ENCODE data around the gene ACOT4.
"Not testable (repeated sequence)": the region's sequence is repeated elsewhere in the genome, so short reads cannot be mapped to it uniquely, and the experiment has no call there.

The ACOT4 gene

DNA sequence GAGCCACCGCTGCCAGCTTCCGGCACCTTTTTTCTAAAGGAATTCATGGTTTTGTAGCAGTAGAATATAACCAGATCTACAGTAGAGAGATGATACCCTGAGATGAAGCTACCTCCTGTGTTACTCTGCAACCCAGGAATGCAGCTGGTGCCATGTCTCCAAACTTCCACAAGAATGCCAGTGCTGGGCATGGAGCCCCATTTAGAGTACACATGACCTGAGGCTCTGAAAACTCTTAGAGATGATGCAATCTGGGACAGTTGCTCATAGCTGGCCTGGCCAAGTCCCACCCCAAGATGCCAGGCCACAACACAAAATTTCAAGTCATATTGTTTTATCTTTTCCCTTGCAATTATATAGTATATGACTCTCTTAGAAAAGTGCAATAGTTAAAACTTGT is 14.5 kb upstream of the ACOT4 start:
- DNase-seq (ENCODE audit: low read depth in 3 of 3) = not testable (repeated sequence)

DNA sequence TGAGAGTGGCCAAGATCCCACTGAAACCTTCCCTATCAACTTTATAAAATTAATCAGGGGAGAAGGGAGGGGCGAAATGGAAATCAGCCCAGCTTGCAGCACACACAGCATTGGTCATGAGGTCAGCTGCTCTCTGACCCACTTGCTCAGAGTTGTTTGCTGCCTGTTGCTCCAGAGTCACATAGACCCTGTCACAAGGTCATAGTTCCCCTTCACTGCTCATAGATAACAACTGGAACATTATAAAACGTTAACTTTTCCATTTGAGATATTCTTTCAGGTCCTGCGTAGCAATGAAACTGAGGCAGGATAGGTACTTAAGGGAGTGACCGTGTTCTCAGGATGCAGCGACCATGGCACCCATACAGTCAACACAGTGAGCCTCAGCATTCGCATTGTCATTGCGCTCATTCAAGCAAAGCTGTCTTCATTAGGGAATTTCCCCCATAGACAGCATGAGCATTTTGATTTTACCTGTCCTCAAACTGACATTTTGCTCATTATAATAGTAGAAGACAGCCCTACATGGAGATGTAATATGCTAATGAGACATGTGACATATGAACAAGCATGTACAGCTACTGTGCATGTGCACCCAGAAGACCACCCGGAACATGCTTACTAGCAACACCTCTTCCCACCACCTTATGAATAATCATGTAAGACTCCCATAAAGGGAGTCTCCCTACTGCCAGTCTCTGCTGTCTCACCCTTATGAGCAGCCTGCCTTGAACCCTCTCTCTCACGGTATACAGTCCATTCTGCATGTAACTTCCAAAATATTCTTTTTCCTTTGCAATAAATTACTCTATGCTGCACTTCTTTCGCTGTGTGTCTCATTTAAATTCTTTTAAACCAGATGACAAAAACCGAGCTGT is 9.3 kb upstream of the ACOT4 start:
- DNase-seq (ENCODE audit: low read depth in 3 of 3) = not testable (repeated sequence)

DNA sequence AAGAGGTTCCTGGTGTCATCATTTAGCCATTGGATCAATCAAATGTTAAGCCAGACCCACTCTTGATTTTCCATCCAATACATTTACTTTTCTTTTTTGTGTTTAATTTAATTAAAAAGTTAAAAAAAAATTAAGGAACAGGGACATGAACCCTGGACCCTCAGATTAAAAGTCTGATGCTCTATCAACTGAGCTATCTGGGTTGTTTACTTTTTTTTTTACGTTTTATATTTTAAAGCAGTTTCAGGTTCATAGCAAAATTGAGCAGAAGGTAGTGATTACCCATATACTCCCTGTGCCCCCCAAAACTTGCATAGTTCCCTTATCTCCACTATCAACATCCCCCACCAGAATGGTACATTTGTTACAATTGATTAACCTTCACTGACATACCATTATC is 3.0 kb upstream of the ACOT4 start:
- DNase-seq (ENCODE audit: low read depth in 3 of 3) = no peak

DNA sequence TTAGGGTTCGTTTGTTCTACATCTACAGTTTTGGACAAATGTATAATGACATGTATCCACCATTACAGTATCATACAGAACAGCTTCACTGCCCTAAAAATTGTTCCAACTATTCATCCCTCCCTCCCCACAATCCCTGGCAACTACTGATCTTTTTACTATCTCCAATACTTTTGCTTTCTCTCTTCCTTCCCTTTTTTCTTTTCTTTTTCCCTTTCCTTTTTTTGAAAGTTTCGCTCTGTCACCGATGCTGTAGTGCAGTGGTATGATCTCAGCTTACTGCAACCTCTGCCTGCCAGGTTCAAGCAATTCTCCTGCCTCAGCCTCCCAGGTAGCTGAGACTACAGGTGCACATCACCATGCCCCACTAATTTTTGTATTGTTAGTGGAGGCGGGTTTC is 2.6 kb upstream of the ACOT4 start:
- DNase-seq (ENCODE audit: low read depth in 3 of 3) = no peak

DNA sequence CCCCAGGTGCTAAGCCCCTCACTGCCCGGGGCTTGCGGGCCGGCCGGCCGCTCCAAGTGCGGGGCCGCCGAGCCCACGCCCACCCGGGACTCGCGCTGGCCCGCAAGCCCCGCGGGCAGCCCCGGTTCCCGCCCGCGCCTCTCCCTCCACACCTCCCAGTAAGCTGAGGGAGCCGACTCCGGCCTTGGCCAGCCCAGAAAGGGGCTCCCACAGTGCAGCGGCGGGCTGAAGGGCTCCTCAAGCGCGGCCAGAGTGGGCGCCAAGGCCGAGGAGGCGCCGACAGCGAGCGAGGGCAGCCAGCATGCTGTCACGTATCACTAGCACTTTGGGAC is 1.0 kb upstream of the ACOT4 start:
- not testable (repeated sequence) for DNase-seq (ENCODE audit: low read depth in 3 of 3)

DNA sequence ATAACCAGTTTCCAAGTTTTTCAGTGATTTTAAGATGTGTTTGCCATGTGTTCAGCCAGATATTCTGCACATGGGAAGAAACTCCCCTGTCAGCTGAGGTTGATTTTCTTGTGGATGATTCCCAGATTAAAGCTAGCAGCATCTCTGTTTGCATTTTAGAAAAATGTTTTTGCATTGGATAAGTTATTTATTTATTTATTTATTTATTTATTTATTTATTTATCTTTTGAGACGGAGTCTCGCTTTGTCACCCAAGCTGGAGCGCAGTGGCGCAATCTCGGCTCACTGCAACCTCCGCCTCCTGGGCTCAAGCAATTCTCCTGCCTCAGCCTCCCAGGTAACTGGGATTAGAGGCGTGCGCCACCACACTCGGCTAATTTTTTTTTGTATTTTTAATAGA is 2.8 kb downstream of the ACOT4 start:
- DNase-seq (ENCODE audit: low read depth in 3 of 3) = no peak

DNA sequence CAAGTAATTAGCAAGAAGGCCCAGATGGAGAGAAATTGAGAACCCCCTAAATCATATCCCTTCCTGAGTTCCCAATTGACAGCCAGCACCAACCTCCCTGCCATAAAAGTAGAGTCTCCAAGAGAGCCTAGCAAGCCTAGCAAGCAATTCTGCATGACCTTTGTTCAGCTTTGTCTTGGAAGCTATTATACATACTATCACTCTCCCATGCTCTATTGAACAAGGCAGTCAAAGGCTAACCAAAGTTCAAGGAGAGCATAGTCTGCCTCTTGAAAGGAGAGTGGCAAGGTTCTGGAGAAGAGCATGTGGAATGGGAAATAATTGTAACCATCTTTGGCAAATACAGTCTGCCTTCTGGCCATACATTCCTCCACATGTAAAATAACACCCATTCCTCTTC is 7.8 kb downstream of the ACOT4 start:
- DNase-seq (ENCODE audit: low read depth in 3 of 3) = no peak

DNA sequence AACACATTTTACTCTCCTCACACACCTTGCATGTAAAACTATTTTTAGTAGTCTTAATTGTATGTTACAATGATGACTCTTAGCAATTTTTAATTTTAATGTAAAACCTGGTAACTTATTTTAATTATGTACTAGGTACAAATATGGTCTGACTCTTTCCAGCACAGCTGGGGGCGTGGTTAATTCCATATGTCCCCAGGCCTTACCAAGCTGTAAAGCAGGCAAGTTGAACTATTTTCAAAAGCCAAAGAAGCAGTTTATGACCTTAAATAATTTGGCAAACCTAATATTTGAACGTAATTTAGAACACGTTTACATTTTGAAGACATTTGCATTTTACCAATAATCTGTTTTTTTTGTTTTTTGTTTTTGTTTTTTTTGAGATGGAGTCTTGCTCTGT is 11.3 kb downstream of the ACOT4 start:
- DNase-seq (ENCODE audit: low read depth in 3 of 3) = no peak

DNA sequence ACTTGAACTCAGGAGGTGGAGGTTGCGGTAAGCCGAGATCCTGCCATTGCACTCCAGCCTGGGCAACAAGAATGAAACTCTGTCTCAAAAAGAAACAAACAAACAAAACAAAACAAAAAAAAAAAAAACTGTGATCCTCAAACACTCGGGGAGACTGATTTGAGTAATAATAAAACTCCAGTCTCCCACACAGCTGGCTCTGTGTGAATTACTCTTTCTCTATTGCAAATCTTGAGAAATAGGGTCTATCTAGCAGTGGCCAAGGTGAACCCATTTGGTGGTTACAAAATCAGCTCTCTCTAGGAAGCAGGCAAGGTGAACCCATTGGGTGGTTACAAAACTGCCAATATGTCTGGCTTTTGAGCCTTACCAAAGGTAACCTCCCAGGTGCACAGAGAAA is 14.6 kb downstream of the ACOT4 start:
- DNase-seq (ENCODE audit: low read depth in 3 of 3) = no peak

DNA sequence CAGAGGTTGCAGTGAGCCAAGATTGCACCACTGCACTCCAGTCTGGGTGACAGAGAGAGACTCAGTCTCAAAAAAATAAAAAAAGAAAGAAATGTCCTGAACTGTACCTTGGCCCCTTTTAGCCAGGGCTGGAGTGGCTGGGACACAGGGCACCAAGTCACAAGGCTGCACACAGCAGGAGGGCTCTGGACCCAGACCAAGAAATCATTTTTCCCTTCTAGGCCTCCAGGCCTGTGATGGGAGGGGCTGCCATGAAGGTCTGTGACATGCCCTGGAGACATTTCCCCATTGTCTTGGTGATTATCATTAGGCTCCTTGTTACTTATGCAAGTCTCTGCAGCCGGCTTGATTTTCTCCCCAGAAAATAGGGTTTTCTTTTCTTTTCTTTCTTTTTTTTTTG is 15.6 kb downstream of the ACOT4 start:
- no peak for DNase-seq (ENCODE audit: low read depth in 3 of 3)

DNA sequence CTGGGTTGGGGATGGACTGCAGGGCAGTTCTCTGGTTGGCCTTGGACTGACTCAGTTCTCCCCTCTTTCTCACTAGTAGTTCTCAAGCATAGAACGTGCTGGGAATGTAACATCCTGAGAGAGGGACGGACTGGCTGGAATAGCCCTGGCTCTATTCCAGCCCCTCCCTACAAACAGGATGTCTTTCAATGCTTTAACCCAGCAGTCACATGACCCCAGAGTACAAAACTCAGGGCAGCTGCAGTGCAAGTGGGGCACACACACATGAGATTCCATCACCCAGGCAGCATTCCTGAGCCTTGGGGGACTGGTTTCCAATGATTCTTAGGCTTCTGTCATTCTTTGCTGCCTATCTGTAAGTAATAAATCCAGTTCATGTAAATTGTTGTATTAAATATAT is 19.0 kb downstream of the ACOT4 start:
- DNase-seq (ENCODE audit: low read depth in 3 of 3) = no peak

DNA sequence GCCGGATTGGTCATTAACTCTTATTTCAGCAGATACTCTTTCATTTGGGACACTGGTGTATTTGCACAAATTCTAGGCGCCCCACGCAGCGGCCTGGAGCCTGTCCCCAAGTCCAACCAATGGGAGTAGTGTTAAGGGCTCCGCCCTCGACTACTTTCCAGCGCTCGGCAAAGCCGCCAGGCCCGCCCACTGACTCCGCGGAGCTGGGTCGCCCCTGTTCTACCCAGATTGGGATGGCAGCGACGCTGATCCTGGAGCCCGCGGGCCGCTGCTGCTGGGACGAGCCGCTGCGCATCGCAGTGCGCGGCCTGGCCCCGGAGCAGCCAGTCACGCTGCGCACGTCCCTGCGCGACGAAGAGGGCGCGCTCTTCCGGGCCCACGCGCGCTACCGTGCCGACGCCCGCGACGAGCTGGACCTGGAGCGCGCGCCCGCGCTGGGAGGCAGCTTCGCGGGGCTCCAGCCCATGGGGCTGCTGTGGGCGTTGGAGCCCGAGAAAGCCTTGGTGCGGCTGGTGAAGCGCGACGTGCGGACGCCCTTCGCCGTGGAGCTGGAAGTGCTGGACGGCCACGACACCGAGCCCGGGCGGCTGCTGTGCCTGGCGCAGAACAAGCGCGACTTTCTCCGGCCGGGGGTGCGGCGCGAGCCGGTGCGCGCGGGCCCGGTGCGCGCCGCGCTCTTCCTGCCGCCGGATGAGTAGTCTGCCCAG is 20.8 kb downstream of the ACOT4 start, which contains the start of gene ACOT6:
Gene ACOT6, plus strand, starts transcription at position 179 of the 707 bp plus-strand sequence. Its CDS starts 55 bp downstream, at position 234.
- DNase-seq (ENCODE audit: low read depth in 3 of 3) = peak in 2 of 3 donors; percentile 44 to 58

DNA sequence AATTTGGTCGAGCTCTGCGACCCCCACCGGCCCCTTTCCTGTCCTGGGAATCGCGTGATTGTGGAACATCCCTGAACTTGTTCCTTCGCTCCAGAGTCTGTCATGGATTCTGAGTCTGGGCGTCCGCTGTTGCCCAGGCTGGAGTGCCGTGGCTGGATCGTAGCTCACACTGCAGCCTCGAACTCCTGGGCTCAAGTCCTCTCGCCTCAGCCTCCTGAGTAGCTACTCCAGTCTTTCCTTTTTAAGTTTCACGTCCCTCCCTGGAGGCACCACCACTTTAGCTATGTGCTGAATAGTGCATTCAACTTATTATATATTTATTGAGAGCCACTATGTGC is 21.3 kb downstream of the ACOT4 start:
- DNase-seq (ENCODE audit: low read depth in 3 of 3) = no peak

DNA sequence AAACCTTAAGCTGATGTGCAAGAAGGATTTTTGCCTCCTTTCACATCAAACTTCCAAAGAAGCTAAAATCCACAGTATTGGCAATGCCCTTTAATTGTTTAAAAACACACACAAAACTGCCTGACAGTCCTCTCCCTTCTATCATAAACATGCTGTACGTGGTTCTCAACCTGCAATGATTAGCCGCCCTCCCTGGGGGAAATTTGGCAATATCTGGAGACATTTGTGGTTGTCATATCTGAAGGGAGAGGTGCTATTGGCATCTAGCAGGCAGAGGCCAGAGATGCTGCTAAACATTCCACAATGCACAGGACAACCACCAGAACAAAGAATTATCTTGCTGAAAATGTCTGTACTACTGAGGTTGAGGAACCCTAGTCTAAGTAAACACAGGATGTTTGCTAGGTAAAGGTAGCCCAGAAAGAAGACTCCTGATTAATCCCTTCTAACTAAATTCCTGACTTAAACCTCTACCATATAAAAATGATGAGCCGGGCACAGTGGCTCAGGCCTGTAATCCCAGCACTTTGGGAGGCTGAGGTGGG is 21.8 kb downstream of the ACOT4 start:
- no peak for DNase-seq (ENCODE audit: low read depth in 3 of 3)

DNA sequence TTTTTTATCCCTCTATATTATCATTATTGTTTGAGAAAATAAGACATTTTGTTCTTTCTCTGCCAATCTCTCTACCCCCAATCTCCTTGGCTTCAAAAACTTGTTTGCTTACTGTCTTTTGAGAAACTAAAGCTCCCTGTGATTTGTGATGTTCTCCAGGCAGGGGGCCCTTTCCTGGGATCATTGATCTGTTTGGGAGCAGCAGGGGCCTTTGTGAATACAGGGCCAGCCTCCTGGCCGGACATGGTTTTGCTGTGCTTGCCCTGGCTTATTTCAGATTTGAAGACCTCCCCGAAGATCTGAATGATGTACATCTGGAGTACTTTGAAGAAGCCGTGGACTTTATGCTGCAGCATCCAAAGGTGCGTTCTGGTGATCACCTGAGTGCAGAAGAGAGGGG is 25.2 kb downstream of the ACOT4 start:
- DNase-seq (ENCODE audit: low read depth in 3 of 3) = no peak

DNA sequence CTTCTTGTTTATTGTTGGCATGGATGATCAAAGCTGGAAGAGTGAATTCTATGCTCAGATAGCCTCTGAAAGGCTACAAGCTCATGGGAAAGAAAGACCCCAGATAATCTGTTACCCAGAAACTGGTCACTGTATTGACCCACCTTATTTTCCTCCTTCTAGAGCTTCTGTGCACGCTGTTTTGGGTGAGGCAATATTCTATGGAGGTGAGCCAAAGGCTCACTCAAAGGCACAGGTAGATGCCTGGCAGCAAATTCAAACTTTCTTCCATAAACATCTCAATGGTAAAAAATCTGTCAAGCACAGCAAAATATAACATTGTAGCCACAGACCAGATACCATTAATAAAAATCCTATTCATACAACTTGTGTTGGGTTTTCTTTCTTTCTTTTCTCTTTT is 27.9 kb downstream of the ACOT4 start:
- no peak for DNase-seq (ENCODE audit: low read depth in 3 of 3)

DNA sequence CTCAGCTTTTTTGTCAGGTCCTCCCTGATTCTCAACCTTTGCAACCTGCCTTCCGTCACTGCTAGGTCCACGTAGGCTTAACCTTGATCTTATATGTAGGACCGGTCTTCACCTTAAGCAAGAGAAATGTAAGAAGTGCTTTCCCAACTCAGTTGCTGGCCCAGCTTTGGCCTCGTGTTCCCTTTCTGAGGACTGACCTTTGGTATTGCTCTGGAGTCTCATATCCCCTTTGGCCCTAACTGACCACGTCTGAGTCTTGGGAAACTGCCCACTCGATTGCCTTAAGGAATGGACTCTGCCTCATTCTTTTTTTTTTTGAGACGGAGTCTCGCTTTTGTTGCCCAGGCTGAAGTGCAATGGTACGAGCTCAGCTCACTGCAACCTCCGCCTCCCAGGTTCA is 28.6 kb downstream of the ACOT4 start:
- DNase-seq (ENCODE audit: low read depth in 3 of 3) = no peak

DNA sequence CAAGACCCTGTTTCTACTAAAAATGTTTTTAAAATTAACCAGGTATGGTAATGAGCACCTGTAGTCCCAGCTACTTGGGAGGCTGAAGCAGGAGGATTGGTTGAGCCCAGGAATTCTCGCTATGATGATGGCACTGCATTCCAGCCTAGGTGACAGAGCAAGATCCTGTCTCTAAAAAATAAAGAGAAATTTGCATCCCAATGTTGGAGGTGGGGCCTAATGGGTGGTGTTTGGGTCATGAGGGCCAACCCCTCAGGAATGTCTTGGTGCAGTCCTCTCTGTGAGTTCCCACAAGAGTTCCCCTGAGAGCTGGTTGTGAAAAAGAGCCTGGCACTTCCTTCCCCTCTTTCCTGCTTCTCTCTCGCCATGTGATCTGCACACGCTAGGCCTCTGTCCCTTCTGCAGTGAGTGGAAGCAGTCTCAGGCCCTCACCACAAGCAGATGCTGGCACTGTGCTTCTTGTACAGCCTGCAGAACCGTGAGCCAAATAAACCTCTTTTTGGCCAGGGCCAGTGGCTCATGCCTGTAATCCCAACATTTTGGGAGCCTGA is 31.9 kb downstream of the ACOT4 start:
- no peak for DNase-seq (ENCODE audit: low read depth in 3 of 3)

DNA sequence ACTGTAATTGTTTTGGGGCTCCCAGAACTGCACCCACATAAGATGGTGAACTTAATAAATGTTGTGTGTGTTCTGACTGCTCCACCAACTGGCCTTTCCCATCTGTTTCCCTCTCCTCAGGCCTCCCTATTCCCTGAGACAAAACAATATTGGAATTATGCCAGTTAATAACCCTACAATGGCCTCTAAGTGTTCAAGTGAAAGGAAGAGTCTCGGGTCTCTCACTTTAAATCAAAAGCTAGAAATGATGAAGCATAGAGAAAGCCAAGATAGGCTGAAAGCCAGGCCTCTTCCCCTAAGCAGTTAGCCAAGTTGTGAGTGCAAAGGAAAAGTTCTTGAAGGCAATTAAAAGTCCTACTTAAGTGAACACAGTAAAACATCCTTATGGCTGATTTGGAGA is 34.0 kb downstream of the ACOT4 start:
- no peak for DNase-seq (ENCODE audit: low read depth in 3 of 3)

DNA sequence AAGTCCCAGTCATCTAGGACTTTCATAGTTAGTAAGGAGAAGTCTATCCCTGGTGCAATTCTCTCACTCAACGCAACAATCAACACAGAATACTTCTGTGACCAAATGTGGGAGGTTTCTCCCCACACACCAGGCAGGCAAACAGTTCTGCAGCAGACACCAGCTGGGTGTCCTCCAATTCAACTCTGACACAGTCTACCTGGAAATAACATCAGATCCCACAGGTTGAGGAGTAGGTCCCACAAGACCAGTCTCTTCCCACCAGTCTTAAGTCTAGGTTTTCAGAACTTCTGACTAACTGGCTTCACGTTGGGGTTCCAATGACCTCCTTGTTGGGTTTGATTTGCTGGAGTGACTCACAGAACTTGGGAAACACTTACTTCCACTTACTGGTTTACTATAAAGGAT is 35.5 kb downstream of the ACOT4 start:
- DNase-seq (ENCODE audit: low read depth in 3 of 3) = no peak

DNA sequence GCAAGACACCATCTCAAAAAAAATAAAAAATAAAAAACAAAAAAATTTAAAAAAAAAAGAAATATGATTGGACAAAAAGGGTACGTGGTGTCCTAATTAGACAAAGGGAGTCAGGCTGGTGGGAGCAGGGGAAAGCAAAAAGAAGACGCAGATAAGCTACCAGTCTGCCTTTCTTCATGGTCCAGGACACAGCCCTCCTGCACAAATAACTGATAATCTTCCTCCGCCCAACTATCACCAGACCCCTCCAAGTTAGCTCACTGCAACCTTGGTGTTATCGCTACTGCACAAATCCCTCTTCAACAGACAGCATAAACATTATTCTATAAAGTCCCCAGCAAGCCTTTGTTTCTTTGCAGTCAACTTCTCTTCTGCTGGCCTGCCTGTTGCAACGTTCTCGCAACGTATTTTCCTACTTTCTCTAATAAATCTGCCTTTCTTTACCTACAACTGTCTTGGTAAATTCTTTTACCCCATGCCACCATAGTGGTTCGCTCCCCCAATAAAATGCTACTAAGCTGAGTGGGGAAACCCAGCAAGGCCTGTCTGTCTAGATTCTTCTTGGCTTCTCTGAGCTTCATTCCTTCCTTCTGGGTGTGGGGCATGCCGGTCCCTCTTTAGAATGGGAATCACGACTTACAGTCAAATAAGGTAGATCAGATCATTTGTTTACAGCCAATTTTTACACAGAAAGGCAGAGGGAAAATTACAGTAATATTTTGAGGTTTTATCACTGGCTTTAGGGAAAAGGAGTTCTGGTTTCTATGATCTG is 38.5 kb downstream of the ACOT4 start:
- DNase-seq (ENCODE audit: low read depth in 3 of 3) = no peak
